Keratinocyte (primary cell): ENCODE data around the gene TTC28. TPM values are rescaled to one million over a fixed set of nuclear protein-coding genes. Genes with fewer than 3 reads are reported as not detected.
"Not testable (repeated sequence)": the region's sequence is repeated elsewhere in the genome, so short reads cannot be mapped to it uniquely, and the experiment has no call there.

Experiments used
- DNase-seq: peaks from one replicate; pipeline ENCODE4 v3.0.0-alpha.2; 2011; ENCODE audit warnings: low read depth, missing footprints, low spot score
- FAIRE-seq: peaks from 2 replicates; lab custom pipeline; 2011; peaks lifted over from hg19 to GRCh38; lab: Jason Lieb, UNC
- H2AFZ ChIP-seq: 2 replicates; pipeline ENCODE4 v1.6.0; 2012; ENCODE audit warnings: low read length, control low read depth, inconsistent platforms; ENCODE audit not compliant: control insufficient read depth
- H3K27ac ChIP-seq: 2 replicates; pipeline ENCODE4 v1.5.1; 2011; ENCODE audit warnings: low read length; ENCODE audit not compliant: control insufficient read depth, insufficient read depth
- H3K27me3 ChIP-seq: 3 replicates; pipeline ENCODE4 v1.6.0; 2011; ENCODE audit warnings: low read length; ENCODE audit not compliant: control insufficient read depth, insufficient read depth; ENCODE audit errors: extremely low read depth
- H3K36me3 ChIP-seq, 2 experiments: 2 replicates in 1 of 2; 3 replicates in 1 of 2; pipeline ENCODE4 v1.5.1; 2011; ENCODE audit warnings: low read length in 2 of 2, mild to moderate bottlenecking in 1 of 2; ENCODE audit not compliant: control insufficient read depth in 2 of 2, insufficient read depth in 2 of 2; ENCODE audit errors: extremely low read depth in 1 of 2
- H3K4me1 ChIP-seq: 3 replicates; pipeline ENCODE4 v1.5.1; 2011; ENCODE audit warnings: low read length; ENCODE audit not compliant: control insufficient read depth, insufficient read depth; ENCODE audit errors: extremely low read depth
- H3K4me2 ChIP-seq: 3 replicates; pipeline ENCODE4 v1.6.0; 2011; ENCODE audit warnings: low read depth, low read length; ENCODE audit not compliant: control insufficient read depth, insufficient read depth; ENCODE audit errors: extremely low read depth
- H3K4me3 ChIP-seq, 3 experiments: fragments of 200-600 bp in 1 of 3; sonication (generic) in 1 of 3; 2 replicates in 2 of 3; 3 replicates in 1 of 3; pipeline ENCODE4 v1.5.1; 2011 to 2016; ENCODE audit warnings: low read length in 3 of 3, mild to moderate bottlenecking in 3 of 3, control low read depth in 2 of 3, inconsistent platforms in 1 of 3, low read depth in 1 of 3, mixed read lengths in 1 of 3, mixed run types in 1 of 3, moderate library complexity in 1 of 3; ENCODE audit not compliant: control insufficient read depth in 2 of 3, insufficient read depth in 2 of 3; ENCODE audit errors: extremely low read depth in 1 of 3
- H3K79me2 ChIP-seq: 2 replicates; pipeline ENCODE4 v1.6.0; 2012; ENCODE audit warnings: low read length; ENCODE audit not compliant: control insufficient read depth, insufficient read depth
- H3K9ac ChIP-seq: 3 replicates; pipeline ENCODE4 v1.6.0; 2011; ENCODE audit warnings: low read length; ENCODE audit not compliant: control insufficient read depth, insufficient read depth; ENCODE audit errors: extremely low read depth
- H3K9me1 ChIP-seq: 3 replicates; pipeline ENCODE4 v1.6.0; 2011; ENCODE audit warnings: low read length; ENCODE audit not compliant: control insufficient read depth, insufficient read depth; ENCODE audit errors: extremely low read depth
- H3K9me3 ChIP-seq: 2 replicates; pipeline ENCODE4 v1.5.1; 2012; ENCODE audit warnings: low read depth, low read length; ENCODE audit not compliant: control insufficient read depth
- H4K20me1 ChIP-seq: 3 replicates; pipeline ENCODE4 v1.6.0; 2011; ENCODE audit warnings: low read length; ENCODE audit not compliant: control insufficient read depth, insufficient read depth; ENCODE audit errors: extremely low read depth
- CTCF ChIP-seq, 3 experiments: IDR thresholded peaks in 1 of 3; conservative IDR thresholded peaks in 1 of 3; optimal IDR thresholded peaks in 1 of 3; 2 replicates in 2 of 3; 3 replicates in 1 of 3; pipeline versions ENCODE3 to v1.5.1; 2011; ENCODE audit warnings: low read length in 3 of 3, mild to moderate bottlenecking in 3 of 3, moderate library complexity in 2 of 3, control low read depth in 1 of 3, inconsistent platforms in 1 of 3; ENCODE audit not compliant: insufficient read depth in 2 of 3; ENCODE audit errors: extremely low read depth in 1 of 3
- EZH2 ChIP-seq: IDR thresholded peaks from one replicate; pipeline ENCODE4 v1.6.1; 2012; ENCODE audit warnings: inconsistent platforms, mild to moderate bottlenecking, low read length, moderate library complexity
- dilution Hi-C: fragments of 300-500 bp; cut with MboI; formaldehyde crosslinking; loops from one replicate; pipeline ENCODE4 v1.7.0; 2020; ENCODE audit warnings: low sequenced_read_pairs; ENCODE audit not compliant: extremely low pct_ligation_motif_present
- polyA plus RNA-seq, 5 experiments: library from polyadenylated mRNA; depleted of rRNA in 3 of 5; stranded (reverse) in 3 of 5; stranded (forward) in 1 of 5; unstranded in 1 of 5; fragments of >200 nt; gene quantifications; 1 replicate in 1 of 5; 2 replicates in 3 of 5; 3 replicates in 1 of 5; pipeline versions ENCODE4 v1.2.1 to v1.2.3, GENCODE V29; 2011 to 2012; ENCODE audit warnings: missing spikeins in 2 of 5, low read depth in 1 of 5, low replicate concordance in 1 of 5

Gene TTC28
- polyA plus RNA-seq, 1 donor (not counting 4 experiments of a cell fraction or from before 2014, with no cell fraction given) = 0.66 TPM

GRCh38 chr22:28521451-28521850, 158.2 kb downstream of the TTC28 start:
- H4K20me1 ChIP-seq = no peaks in the 10 kb centered on the region
- DNase-seq (no peak), FAIRE-seq (no peak)
- dilution Hi-C loops = no loop called here
- TF ChIP-seq EZH2 (no peak), CTCF (optimal IDR thresholded peaks at IDR 0.05 in 1 of 3, IDR thresholded peaks at IDR 0.05 in 1 of 3, conservative IDR thresholded peaks at IDR 0.05 in 1 of 3; ENCODE audit: extremely low read depth in 1 of 3, insufficient read depth in 2 of 3, low read length in 3 of 3) (no peak)
- H3K4me1 ChIP-seq = no peaks in the 10 kb centered on the region
- no peak overlapping the region for H3K4me2 ChIP-seq
- H3K9ac ChIP-seq = no peak overlapping the region
- no peaks in the 10 kb centered on the region for H3K36me3 ChIP-seq
- no peak overlapping the region for H3K27ac ChIP-seq
- H3K4me3 ChIP-seq = no peak overlapping the region
- H3K79me2 ChIP-seq = no peaks in the 10 kb centered on the region
- no peaks in the 10 kb centered on the region for H3K9me3 ChIP-seq
- H2AFZ ChIP-seq = no peak overlapping the region
- H3K9me1 ChIP-seq = no peaks in the 10 kb centered on the region
- no peaks in the 10 kb centered on the region for H3K27me3 ChIP-seq

DNA sequence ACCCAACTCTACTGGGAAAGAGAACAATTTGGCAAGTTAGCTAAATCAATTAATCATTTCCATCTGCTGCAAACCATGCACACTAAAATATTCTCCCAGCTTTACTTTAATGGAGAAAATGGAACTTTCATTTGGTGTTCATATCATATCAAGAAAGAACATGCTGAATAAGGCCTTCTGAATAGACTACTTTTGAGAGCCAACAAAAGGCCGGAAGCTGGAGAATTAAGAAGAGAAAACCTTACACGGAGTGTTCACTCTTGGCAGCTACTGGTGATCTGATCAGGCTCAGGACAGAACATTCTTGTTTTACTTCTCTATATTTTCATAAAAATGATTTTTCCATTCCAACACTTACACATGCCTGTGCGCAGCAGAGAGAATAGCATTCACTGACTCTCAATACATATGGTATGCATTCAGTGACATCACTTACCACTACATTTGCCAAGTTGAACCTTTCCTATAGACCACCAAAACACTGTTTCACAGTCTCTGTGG, 165.3 kb downstream of the TTC28 start:
- Histone ChIP-seq H3K27me3 (no peaks in the 10 kb centered on the region), H4K20me1 (no peaks in the 10 kb centered on the region), H2AFZ (no peak overlapping the region), H3K9me3 (no peaks in the 10 kb centered on the region), H3K36me3 (no peaks in the 10 kb centered on the region), H3K79me2 (no peaks in the 10 kb centered on the region), H3K9ac (no peak overlapping the region), H3K27ac (no peak overlapping the region), H3K4me1 (no peaks in the 10 kb centered on the region), H3K4me3 (no peak overlapping the region), H3K4me2 (no peak overlapping the region), H3K9me1 (no peaks in the 10 kb centered on the region)
- no peak for TF ChIP-seq EZH2
- TF ChIP-seq CTCF (optimal IDR thresholded peaks at IDR 0.05 in 1 of 3, IDR thresholded peaks at IDR 0.05 in 1 of 3, conservative IDR thresholded peaks at IDR 0.05 in 1 of 3; ENCODE audit: extremely low read depth in 1 of 3, insufficient read depth in 2 of 3, low read length in 3 of 3) = no peak
- DNase-seq (no peak), FAIRE-seq (no peak)
- dilution Hi-C loops = no loop called here

- H3K27ac ChIP-seq, H3K4me2 ChIP-seq, H3K9me1 ChIP-seq, H3K4me3 ChIP-seq, DNase-seq, H4K20me1 ChIP-seq, H3K9ac ChIP-seq, H3K79me2 ChIP-seq, H3K36me3 ChIP-seq, H3K4me1 ChIP-seq, H2AFZ ChIP-seq, FAIRE-seq, H3K9me3 ChIP-seq, dilution Hi-C loops, H3K27me3 ChIP-seq: not testable (repeated sequence)
These were observed 167.3 kb downstream of the TTC28 start for GRCh38 chr22:28512387-28512786.
